ENCODE measurements around the gene LNX2.
"Not testable (repeated sequence)": the region's sequence is repeated elsewhere in the genome, so short reads cannot be mapped to it uniquely, and the experiment has no call there.

LNX2 gene

DNA sequence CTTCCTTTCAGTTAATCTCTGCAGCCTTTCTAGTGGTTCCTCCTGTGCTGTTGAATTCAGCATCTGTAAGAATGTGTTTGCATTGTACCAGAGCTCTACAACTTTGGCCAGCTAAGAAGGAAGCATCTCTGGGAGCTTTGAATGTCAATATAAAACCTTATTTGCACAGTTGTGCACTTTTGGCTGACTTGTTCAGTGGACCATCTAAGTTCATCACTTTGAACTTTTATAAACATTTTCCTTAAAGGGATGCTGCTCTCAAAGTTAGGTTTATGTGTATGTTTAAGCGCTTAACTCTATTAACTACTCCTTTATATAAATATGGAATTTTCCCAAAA, 16.9 kb upstream of the LNX2 start:
- no peak for DNase-seq (ENCODE audit: low read depth, low spot score)

DNA sequence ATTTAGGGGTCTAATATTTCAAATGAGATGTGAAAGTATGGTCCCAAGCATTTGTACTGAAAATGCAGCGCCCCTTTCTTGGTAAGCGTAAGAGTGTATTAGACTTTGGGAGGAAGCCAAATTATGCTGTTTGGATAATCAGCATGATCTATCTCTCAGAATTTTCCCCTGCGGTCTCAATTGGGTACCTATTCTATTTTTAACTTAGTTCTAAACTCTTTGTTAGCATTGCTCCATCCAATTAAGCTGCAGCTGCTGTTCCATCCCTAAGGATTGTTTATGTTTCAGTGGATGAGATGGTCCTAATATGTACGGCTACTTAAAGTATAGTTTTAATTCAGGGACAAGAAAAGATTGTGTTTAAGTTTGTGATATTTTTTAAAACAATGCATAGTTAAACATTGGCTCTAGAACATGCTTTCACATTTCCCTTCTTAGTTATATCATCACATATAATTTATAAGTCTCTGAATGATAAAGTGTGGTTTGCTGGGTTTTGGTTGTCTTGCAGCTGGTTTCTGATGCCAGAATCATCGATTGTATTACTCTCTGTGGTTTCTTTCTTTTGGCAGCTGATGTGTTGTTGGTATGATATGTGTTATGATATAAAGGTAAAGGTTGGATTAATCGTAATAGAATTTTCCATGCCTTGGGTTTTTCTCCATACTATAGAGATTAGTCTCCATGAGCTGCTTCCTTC, 16.4 kb upstream of the LNX2 start:
- no peak for DNase-seq (ENCODE audit: low read depth, low spot score)

DNA sequence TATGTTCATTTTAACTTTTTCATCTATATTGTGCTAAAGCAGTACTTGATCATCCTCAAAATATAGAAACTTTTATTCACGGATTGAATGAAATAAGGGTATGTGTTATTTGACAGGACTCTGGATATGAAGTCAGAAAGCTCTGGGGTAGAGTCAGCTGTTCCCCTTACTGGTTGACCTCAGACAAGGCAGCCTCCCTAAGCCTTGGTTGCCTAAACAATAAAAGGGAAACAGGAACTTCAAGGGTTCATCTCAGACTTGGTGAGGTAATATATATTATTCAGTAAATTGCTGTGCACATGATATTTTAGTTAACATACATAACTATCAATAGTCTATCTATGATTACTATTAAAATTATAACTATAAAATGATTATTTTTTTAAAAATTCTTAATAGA, 14.9 kb upstream of the LNX2 start:
- no peak for DNase-seq (ENCODE audit: low read depth, low spot score)

DNA sequence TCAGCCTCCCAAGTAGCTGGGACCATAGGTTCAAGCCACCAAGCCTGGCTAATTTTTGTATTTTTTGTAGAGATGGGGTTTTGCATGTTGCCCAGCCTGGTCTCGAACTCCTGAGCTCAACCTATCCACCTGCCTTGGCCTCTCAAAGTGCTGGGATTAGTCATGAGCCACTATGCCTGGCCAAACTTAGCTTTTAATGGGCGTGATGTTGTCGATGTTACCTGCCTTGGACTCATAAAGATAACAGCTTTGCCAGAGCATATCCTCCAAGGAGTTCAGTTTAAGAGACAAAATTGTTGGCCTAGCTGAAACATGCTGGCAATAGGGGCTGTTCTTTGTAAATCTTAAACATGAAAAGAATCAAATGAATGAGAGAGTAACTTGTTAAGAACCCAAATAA, 14.5 kb upstream of the LNX2 start:
- no peak for DNase-seq (ENCODE audit: low read depth, low spot score)

DNA sequence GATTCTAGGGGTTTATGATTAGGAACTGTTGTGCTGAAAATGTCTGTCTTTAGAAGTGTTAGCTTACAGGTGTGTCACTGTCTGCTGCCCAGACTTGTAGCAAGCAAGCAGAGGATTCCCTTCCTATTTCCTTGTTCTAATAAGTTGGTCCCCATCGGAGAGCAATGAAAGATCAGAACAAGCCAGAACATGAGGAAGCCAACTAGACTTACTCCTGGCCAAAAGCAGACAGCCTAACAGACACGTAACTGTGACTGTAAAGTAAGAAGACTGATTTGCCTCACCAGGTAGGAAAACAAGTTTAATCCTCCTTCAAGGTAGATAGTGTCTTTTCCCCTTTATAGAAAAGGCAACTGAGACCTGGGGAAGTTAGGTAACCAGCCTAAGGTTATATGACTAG, 13.9 kb upstream of the LNX2 start:
- no peak for DNase-seq (ENCODE audit: low read depth, low spot score)

DNA sequence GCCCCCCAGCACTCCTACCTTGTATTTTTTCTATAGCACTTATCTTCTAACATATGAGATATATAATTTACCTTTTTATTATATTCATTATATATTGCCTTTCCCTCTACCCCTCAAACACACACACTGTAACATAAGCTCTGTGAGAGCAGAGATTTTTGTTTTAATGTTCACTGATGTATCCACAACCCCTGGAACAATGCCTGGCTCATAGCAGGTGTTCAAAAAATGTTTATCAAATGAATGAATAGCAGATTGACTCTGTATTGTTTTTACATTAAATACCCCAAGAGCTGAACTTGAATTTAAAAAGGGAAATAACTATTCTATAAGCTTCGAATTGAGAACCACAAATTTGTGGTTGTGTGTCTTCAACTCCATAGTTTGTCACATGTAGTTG, 12.3 kb upstream of the LNX2 start:
- no peak for DNase-seq (ENCODE audit: low read depth, low spot score)

- DNase-seq (ENCODE audit: low read depth, low spot score), result no peak
Measured at GRCh38 chr13:27632214-27632613, 11.9 kb upstream of the LNX2 start.

DNA sequence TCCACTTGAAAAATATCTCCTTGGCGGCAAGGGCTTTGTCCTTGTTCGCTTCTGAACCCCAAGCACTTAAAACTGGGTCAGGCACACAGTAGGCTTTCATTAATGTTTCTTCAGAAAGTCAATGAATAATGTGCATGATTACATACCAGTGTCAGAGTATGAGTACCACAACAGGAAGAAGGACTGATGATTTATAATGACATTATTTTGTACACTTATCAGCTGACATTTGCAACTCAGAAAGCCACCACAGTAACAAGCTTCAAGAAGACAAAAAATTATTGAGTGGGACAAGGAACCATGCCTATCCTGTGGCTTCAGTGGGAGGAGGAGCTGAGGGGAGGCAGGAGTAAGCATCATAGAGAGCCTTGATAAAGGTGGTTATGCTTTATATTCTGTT, 11.3 kb upstream of the LNX2 start:
- DNase-seq (ENCODE audit: low read depth, low spot score), result no peak

DNA sequence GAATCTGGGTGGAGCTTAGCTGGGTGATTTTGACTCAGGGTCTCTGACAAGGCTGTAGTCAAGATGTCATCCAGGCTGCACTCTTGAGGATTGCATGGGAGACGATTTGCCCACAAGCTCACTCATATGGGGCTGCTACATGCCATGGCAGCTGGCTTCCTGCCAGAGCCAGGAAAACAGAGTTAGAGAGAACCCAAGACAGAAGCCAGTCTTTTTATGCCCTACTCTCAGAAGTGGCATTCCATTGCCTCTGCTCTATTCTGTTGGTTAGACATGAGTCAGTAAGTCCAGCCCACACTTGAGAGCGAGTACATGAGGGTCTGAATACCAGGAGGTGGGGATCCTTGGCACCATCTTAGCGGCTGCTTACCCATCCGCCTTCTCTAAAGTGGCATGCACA, 10.8 kb upstream of the LNX2 start:
- no peak for DNase-seq (ENCODE audit: low read depth, low spot score)

GRCh38 chr13:27628766-27629165, 8.4 kb upstream of the LNX2 start:
- DNase-seq (ENCODE audit: low read depth, low spot score), result not testable (repeated sequence)

GRCh38 chr13:27628081-27628480, 7.8 kb upstream of the LNX2 start:
- DNase-seq (ENCODE audit: low read depth, low spot score), result no peak

DNA sequence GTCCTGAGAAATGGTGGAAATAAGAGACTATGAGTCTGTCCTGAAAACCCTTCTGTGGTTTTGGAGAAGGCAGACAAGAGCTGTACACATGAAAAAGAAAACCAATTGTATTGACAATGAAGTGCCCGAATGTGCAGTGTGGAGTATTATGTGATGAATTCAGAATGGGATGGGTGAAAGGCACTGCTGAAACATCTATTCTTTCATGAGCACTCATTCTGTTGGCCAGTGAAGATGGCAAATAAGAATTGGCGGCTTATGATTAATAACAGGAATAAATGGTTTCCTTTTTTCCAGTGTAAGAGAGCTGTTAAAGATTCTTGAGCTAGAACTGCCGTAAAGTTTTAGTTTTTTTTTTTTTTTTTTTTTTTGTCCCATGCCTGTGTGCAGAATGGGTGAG, 7.1 kb upstream of the LNX2 start:
- DNase-seq (ENCODE audit: low read depth, low spot score), result no peak

DNA sequence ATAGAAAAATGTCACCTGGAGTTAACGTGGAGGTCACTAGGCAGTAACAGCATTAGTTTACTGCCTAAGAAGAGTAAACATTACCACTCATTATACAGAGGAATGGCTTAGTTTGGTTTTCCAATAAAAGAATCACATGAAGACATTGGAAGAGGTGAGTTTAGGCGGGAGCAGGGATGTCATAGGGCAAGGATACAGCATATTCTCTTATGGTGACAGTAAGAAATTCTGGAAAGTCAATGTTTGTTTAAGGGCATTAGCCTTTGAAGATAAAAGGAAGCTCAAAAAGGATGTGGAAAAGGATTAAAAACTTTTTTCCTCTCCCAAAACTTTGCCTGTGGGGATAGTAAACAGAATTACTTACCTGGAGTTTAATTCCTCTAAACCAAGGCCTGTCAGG, 5.5 kb upstream of the LNX2 start:
- no peak for DNase-seq (ENCODE audit: low read depth, low spot score)

DNA sequence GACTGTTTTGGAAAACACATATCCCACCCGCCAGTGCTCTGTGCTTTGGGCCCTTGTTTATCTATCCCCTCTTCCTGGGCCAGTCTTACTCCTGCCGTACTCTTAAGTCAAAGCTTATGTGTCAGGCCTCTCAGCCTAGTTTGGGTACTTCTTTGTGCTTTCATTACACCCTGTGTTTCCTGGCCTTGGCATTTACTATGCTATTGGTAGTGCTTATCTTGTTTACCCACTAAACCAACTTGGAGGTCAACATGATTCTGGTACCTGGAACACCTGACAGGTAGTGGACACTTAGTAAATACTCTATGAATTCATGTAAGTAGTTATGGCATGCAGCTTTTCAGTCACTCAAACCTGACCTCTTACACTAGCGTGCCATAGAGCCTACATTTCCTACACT, 3.7 kb upstream of the LNX2 start:
- DNase-seq (ENCODE audit: low read depth, low spot score), result no peak

DNA sequence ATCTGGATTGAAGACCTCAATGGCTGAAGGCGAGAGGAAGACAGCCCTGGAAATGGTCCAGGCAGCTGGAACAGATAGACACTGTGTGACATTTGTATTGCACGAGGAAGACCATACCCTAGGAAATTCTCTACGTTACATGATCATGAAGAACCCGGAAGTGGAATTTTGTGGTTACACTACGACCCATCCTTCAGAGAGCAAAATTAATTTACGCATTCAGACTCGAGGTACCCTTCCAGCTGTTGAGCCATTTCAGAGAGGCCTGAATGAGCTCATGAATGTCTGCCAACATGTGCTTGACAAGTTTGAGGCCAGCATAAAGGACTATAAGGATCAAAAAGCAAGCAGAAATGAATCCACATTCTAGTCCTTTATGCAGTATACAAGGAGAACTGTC, 2.6 kb upstream of the LNX2 start:
- DNase-seq (ENCODE audit: low read depth, low spot score), result no peak

GRCh38 chr13:27622102-27622820, 1.9 kb upstream of the LNX2 start:
- DNase-seq (ENCODE audit: low read depth, low spot score), result no peak

DNA sequence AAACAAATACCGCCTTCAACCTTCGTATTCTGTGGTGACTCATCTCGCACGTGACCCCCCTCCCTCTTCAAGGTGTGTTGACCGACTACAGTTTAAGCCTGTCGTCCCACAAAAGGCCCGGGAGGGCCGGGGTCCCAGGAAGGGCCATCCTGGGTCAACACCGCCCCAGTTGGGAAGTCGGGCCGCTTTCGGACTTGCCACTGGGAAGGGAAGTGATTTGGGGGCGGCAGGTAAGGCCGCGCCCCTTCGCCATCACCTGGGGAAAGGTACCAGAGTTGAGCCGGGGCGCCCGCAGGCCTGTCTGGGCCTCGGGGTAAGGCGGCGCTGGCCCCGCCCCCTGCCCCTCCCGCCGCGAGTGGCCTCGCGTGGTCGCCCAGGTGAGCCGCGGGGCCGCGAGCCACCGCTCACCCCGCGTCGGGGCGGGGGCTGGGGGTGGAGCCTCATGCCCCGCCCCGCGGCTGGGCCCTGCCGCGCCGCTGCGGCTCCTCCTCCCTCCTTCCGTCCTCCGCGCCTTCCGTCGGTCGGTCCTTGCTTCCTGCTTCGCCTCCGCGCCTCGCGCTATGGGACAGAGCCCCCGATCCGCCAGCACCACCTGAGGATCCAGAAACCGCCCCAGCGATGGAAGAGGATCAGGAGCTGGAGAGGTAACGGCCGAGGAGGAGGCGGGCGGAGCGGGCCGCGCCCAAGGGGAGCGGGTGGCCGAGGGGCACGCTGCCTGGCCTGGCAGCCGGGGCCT, 1.2 kb upstream of the LNX2 start, which contains the start of gene POLR1D:
Gene POLR1D (plus strand): TSS at position 527 of the 736 bp plus-strand sequence. CDS start 92 bp downstream, at position 619.
- DNase-seq (ENCODE audit: low read depth, low spot score), result peak; percentile 52

- no peak for DNase-seq (ENCODE audit: low read depth, low spot score)
Measured at GRCh38 chr13:27621116-27621365, 712 bp upstream of the LNX2 start.

DNA sequence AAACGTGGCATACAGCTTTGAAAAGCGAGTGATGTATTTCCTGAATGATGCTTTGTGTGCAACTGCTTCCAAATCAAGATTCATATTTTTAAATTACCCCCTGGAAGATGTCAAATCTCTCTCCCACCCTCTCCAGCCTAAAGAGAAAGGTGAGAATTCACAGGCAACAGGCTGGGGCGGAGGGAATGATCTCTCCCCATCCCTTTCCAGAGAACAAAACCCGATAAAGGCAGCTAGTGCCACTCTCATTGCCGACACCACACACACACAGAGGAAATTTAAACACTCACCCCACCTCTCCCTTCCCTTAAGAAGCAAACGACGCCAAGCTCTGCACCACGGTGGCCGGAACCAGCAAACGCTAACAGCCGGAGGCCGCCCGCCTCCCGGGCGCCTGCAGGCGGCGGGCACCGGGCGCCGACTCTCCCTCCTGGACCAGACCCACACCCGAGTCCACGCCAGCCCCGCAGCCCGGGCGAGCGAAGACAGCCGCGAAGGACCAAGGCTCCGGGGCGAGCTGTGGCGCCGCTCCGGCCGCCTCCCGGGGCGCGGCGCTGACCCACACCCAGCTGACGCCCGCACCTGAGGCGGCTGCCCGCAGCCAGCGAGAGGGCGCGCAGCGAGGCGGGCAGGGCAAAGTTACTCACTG, 477 bp downstream of the LNX2 start:
- no peak for DNase-seq (ENCODE audit: low read depth, low spot score)

DNA sequence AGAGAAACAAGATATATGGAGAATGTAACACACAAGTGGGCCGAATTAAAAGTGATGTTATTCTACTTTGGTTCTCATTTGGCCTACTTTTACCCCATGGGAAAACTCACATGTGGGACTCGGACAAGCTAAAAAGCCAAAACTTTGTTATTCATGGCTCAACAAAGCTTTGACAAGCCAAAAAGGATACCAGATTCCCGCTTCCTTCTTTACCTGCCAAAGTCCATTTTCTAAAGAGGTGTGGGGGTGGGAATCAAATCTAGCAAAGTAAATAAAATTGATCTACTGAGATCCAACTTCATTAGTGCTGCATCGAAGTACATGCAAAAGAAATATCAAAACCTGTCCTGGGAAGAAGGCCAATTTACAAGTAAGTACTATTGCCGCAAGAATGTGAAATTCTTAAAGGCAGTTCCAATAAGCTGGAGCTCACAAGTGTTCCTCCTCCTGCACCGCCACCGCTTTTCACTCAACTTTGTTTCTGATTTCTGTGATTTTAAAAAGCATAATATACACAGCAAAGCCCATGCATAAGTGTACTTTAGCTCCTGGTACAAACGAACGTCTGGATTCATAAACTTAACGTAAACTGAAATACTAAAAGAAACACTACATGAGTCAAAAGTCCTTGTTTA, 1.1 kb downstream of the LNX2 start:
- no peak for DNase-seq (ENCODE audit: low read depth, low spot score)

GRCh38 chr13:27617881-27618321, 2.4 kb downstream of the LNX2 start:
- no peak for DNase-seq (ENCODE audit: low read depth, low spot score)

GRCh38 chr13:27613628-27614027, 6.7 kb downstream of the LNX2 start:
- DNase-seq (ENCODE audit: low read depth, low spot score), result no peak
